HG02642 (cell line): ENCODE measurements around the gene CSF2RB.

Source experiments
- ATAC-seq: cut with Tn5 transposase; IDR thresholded peaks from one replicate; pipeline ENCODE4 v1.9.1; 2021; ENCODE audit warnings: mild to moderate bottlenecking; ENCODE audit not compliant: unreplicated experiment, poor library complexity

CSF2RB gene

DNA sequence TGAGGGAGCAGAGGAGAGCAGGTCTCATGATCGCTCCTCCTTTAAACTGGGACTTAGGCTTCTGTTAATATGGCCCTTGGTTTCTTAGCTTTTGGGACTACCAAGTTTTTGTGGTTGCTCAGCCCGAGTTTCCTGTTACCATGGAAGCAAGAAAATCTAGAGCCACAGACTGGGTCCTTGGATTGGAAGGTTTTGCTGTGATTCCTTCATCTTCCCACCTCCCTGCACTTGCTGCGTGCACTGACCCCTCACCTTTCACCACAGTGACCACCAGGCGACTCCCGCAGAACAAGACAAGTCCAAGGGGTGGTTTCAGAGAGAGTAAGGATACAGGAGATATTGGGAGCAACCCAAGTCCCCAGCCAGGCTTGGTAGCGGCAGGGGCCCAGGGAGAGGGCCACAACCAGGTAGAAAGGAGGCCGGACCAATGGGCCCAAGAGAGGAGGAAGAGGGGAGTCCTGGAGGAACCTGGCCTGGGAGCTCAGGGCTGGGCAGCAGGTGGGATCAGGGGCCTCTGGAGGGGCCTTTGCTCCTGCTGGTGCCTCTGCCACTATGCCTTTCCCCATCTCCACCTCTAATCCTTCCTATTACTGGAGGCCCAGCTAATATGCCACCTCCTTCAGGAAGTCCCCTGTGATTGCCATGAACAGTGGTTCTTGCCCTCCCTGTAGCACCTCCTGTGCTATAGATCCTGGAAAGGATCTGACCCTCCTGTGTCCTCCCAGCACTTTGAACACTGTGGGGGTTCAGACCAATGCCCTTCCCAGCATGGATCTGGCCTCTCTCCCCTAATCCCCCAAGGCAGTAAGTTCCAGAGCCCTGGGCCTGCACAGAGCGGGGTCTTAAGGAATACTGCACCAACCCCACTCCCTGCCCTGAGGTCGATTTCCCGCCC, 21.2 kb downstream of the CSF2RB start:
- no peak for ATAC-seq

DNA sequence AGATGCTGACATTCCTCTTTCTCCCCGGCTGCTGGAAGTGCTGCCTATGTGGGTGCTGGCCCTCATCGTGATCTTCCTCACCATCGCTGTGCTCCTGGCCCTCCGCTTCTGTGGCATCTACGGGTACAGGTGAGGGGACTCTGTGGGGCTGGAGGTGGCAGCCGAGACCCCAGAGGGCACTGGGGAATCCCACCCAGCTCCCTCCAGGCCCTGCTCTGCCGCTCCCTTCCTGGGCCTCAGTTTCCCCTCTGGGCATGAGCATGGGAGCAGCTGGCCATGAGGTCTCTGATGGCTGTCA, 21.8 kb downstream of the CSF2RB start:
- no peak for ATAC-seq

DNA sequence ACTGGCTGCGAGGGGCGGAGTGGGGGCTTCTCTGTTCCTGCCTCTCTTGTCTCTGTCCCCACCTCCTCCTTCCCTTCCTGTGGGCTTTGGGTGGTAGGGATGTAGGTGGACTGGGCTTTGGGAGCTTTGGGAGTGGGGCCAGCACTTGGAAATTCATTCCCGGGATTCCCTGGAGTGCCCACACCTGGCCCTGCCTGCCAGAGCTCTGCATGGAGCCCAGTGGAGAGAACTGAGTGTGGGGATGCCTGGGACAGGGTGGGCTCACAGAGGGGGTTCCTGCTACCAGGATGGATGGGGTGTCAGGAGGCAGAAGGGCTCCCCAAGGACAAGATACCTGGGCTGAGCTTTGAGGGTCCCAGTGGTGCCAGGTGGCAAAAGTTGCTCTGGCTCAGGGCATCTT, 22.3 kb downstream of the CSF2RB start:
- ATAC-seq = no peak

DNA sequence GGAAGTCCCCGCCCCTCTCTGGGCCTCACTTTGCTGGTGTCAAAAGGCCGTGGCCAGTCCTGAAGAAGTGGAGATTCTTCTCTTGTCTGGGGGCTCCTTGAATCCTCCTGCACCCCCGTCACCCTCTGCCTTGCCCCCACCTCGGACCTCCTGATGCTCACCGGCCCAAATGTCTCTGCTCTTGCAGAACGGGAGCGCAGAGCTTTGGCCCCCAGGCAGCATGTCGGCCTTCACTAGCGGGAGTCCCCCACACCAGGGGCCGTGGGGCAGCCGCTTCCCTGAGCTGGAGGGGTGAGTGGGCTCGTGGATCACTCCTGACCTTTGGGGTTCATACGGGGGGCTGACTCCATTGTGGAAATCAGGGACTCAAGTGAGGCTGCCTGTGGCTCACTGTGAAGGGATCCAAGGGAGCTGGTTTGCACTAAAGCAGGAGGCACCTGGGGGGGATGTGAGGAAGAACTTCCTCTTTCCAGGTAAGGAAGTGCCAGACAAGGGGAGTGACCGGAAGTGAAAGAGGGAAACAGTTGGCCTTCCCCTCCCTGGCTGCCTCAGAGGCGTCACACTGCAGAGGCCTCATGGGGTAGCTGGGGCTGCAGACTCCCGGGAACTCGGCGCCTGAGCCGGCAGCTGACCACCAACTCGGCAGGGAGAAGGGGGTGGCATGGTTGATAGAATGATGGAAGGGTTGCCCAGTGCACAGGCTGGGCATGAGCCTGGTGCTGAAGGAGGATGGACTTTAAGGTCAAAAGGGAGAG, 23.1 kb downstream of the CSF2RB start:
- ATAC-seq = no peak

DNA sequence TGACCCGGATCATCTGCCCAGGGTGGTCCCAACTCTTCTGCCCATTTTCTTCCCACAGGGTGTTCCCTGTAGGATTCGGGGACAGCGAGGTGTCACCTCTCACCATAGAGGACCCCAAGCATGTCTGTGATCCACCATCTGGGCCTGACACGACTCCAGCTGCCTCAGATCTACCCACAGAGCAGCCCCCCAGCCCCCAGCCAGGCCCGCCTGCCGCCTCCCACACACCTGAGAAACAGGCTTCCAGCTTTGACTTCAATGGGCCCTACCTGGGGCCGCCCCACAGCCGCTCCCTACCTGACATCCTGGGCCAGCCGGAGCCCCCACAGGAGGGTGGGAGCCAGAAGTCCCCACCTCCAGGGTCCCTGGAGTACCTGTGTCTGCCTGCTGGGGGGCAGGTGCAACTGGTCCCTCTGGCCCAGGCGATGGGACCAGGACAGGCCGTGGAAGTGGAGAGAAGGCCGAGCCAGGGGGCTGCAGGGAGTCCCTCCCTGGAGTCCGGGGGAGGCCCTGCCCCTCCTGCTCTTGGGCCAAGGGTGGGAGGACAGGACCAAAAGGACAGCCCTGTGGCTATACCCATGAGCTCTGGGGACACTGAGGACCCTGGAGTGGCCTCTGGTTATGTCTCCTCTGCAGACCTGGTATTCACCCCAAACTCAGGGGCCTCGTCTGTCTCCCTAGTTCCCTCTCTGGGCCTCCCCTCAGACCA, 24.0 kb downstream of the CSF2RB start:
- ATAC-seq = no peak

DNA sequence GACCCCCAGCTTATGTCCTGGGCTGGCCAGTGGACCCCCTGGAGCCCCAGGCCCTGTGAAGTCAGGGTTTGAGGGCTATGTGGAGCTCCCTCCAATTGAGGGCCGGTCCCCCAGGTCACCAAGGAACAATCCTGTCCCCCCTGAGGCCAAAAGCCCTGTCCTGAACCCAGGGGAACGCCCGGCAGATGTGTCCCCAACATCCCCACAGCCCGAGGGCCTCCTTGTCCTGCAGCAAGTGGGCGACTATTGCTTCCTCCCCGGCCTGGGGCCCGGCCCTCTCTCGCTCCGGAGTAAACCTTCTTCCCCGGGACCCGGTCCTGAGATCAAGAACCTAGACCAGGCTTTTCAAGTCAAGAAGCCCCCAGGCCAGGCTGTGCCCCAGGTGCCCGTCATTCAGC, 24.6 kb downstream of the CSF2RB start:
- ATAC-seq = no peak

DNA sequence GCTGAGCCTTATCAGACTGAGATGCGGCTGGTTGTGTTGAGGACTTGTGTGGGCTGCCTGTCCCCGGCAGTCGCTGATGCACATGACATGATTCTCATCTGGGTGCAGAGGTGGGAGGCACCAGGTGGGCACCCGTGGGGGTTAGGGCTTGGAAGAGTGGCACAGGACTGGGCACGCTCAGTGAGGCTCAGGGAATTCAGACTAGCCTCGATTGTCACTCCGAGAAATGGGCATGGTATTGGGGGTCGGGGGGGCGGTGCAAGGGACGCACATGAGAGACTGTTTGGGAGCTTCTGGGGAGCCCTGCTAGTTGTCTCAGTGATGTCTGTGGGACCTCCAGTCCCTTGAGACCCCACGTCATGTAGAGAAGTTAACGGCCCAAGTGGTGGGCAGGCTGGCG, 25.5 kb downstream of the CSF2RB start:
- ATAC-seq = no peak

DNA sequence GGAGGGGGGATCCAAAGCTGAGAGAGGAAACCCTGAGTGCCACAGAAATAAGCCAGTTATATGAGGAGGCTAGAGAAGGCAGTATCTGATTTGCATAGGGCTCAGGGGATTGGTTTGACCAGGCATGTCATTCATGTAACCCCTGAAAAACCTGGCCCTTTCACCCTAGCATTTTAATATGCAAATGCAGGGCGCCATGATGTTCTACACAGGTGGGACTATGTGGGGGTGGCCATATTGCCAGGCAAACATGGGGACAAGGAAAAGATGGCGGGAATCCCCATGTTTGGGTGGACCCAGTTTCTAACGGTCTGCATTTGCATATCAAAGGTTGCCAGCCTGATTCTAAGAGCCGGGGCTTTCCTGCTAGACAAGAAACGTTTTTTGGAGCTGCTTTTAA, 27.2 kb downstream of the CSF2RB start:
- ATAC-seq = no peak

DNA sequence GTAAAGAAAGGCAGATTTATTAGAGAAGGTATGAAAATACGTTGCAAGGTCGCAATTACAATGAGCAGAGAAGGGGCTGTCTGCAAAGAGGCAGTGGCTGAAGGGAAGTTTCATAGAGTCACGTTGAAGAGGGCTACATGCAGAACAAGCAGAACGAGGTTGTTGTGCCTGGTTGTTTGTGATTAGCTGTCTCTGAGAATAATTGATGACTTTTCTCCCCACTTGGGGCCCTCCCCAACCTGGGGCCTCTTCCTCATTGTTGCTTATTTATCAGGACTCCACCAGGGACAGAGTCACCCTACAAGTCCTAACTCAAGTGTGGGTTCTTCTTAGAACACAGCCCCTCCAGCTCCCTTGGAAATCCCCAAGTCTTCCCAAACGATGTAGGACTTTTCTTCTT, 29.1 kb downstream of the CSF2RB start:
- no peak for ATAC-seq

DNA sequence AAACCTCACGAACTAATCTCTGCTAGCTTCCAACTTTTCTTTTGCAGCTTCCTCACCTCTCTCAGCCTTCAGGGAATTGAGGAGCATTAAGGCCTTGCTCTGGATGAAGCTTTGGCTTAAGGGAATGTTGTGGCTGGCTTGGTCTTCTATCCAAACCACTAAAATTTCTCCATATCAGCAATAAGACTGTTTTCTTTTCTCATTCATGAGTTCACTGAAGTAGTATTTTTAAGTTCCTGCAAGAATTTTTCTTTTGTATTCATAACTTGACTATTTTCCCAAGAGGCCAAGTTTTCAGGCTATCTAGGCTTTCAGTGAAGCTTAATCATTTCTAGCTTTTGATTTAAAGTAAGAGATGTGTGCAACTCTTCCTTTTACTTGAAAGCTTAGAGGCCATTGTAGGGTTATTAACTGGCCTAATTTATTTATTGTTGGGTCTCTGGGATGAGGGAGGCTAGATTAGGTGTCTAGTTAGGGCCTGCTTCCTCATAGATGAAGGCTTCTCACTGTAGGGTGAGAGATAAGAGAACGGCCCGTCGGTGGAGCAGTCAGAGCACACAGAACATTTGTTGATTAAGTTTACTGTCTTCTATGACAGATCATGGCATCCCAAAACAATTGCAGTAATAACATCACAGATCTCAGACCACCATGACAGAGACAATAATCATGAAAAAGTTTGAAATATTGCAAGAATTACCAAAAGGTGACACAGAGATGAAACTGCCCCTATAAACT, 33.2 kb downstream of the CSF2RB start:
- ATAC-seq = no peak

DNA sequence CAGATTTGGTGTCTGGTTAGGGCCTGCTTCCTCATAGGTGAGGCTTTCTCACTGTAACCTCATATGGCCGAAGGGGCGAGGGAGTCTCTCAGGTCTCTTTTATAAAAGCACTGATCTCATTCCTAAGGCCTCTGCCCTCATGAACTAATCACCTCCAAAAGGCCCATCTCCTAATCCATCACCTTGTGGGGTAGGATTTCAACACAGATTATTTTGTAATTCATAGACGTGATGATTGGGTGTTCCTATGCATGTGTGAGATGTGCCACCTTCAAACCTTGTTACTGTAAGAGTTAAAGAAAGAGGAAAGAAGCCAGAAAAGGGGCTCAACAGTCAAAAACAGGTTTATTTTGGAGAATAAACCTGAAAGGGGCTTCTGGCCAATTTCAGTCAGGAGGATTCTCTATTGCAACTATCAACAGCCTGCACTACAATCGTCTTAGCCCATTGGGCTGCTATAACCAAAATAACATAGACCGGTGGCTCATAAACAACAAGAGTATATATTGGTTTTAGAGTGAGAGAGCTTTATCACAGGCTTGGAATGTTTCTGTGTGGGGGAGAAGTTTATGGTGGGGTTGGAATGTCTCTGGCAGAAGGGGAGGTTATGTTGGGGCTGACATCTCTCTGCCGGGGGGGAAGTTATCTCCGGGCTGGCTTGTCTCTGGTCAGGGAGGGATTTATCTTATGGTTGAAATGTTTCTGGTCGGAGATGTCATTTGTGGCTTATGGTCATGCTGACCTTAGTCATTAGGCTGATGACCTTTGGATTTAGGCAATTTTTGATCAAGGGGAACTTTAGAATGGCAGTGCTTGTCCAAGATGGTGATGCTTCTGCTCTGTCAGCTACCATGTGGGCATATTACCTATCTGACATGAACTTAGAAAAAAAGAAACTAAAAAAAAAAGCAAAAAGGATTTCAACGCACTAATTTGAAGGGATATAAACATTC, 35.1 kb downstream of the CSF2RB start:
- no peak for ATAC-seq

DNA sequence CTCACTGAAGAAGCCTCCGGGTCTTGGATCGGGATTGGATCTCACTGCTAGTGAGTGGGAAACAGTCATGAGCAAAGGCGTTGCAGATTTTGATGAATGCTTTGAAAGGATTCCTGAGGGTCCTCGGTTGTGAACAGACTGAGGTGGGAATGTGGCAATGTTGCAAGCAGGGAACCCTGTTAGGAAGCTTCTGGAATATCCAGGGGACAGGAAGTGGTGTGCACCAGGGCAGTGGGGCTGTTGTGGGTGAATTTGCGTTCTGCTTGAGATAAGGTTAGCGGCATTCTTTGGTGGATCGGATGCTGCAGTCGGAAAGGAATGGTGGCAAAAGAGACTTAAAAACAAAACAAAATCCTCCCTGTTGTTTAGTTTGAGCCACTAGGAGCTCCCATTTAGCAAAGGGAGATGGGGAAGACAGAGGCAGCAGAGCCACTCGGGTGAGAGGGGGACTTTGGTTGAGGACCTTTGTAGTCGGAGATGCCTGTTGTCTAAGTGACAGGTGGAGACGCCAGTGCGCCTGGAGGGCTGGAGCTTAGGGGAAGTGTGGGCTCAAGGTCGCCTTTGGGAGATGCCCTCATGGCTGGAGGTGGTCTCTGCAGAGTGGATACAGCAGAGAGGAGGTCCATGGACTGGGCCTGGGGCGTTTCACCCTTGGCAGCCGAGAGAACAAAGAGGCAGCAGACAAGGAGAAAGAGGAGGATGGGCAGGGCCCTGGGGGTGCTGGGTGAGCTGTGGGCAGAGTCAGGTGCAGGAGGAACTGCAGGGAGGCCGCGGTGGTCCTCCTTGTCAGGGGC, 37.6 kb downstream of the CSF2RB start:
- no peak for ATAC-seq

DNA sequence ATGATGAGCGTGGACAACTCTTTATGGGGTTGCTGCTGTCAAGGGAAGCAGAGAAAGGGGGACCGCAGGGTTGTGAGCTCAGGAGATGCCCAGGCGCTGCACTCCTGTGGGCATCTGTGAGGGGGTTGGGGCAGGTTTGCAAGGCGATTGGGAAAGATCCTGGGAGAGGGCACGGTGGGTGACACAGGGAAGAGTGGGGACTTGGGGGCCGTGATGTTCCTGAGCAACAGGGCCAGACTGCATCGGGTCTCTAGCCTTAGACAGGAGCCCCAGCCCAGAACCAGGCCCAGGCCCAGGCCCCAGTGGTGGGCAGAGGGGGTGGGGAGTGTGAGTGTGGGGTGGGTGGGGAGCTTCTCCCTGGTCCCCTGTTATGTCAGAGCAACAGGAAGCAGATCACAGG, 38.3 kb downstream of the CSF2RB start:
- ATAC-seq = no peak

DNA sequence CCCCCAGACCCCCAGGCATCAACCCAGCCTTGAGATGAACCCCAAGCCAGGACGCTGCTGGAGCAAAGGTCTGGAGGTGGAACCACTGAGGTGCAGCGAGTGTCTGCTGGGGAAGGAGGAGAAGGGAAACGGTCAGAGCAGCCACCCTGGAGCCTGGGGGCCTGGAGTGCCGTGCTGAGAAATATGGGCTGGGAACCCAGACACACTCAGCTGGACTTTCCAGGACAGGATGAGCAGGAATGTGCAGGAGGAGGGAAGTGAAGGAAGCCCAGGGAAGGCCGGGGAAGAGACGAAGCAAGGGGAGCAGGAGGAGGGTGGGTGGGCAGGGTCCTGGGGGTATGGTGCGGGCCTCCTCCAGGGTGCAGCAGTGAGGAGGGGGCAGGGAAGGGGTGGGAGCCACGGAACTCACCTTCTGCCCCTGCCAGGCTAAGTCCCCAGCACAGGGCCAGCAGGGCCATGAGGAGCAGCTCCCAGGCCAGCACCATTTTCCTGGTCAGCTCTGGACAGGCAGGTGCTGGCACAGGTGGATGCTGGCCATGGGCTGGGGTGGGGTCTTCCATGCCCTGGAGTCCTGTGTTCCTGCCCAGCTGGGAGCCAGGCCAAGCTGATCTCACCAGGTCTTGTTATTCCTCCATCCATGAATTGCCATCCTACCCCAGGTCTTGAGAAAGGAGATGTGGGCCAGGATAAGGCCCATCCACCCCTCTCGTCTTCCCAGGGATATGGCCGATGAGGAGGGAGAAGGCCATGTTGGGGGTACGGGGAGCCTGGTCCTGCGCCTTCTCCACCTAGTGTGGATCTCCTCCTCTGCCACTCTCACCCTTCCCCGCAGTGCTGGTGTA, 40.0 kb downstream of the CSF2RB start:
- ATAC-seq = no peak

DNA sequence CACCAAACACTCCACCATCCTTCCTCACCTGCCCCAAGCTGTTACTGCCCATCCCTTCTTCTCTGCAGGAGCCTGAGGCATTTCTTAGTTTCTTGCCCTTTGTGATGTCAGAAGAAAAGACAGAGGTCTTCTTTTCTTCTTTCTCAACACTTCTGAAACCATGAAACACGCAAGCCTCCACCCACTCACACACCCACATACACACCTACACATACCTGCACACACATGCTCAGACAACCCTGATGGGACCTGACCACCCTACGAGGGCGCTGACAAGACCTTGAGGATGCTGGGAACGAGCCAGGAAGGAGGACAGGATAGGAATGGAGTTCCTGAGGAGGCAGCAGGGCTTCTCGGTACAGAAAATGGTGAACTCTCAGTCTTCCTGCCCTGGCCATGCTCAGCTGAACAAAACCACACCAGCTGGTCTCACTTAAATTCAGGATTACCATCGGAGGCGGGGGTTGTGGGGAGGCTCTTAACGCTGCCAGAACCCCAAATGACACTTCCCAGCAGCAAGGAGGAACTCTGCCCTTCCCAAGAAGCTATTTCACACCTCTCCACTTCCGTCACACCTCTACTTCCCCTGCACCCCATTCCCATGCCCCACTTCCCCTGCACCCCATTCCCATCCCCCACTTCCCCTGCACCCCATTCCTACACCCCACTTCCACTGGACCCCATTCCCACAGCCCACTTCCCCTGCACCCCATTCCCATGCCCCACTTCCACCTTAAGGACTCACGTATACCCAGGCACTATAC, 41.0 kb downstream of the CSF2RB start:
- no peak for ATAC-seq

DNA sequence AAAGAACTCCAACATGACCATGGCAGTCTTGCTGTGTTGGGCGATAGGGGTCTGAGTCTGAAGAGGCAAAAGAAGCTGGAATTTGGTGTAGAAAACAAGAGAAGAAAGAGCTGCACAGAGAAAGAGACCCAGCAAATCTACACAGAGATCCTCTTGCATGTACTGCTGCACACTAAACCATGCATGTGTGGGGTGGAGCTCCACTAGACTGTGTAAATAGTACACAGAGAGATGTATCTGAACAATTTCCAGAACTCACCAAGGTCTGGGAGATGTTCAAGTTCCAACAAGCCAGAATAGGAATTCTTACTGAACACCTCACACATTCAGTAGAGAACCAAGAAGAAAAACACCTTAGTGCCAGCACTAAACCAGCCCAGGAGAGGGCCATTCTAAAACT, 42.3 kb downstream of the CSF2RB start:
- ATAC-seq = no peak

DNA sequence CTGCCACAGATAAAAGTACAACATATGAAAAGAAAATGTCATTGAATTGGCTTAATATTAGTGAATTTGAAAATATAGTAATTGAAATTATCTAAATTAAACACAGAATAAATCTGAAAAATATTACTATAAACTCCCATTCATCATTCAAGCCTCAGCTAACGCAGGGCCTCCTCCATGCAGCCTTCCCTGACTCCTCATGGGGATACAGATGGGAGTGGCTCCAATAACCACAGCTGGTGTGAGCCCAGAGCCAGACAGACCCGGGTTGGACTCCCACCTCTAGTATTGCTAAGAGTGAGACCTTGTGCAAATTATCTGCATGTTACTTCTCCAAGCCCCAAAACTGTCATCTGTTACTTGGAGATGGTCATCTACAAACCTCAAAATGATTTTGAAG, 44.9 kb downstream of the CSF2RB start:
- no peak for ATAC-seq
